SK-N-DZ (cell line): ENCODE measurements around the gene PHYHIPL.
A peak's percentile ranks its signal among the peaks of the same experiment; 100 is the strongest.
"Not testable (repeated sequence)": the region's sequence is repeated elsewhere in the genome, so short reads cannot be mapped to it uniquely, and the experiment has no call there.

Source experiments
- DNase-seq: peaks from one replicate; pipeline ENCODE4 v3.0.0-alpha.2; 2015; ENCODE audit warnings: low spot score

Gene PHYHIPL

DNA sequence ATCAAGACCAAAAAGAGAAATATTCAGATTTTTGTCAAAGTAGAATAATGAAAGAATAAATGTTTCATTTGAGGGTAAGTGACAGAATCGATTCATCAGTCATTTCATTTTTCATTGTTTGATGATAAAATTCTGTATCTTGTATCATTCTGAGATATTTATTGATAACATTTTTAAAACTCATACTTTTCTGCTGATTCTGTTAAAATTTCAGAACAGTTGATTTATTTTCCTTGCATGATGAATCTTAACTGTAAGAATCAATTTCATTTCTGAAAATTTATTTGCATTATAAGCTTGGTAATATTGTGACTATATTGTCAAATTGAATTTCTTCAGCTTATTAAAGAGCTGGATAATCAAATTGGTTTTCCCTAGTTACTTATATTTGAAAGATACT, 13.9 kb downstream of the PHYHIPL start:
- no peak for DNase-seq

DNA sequence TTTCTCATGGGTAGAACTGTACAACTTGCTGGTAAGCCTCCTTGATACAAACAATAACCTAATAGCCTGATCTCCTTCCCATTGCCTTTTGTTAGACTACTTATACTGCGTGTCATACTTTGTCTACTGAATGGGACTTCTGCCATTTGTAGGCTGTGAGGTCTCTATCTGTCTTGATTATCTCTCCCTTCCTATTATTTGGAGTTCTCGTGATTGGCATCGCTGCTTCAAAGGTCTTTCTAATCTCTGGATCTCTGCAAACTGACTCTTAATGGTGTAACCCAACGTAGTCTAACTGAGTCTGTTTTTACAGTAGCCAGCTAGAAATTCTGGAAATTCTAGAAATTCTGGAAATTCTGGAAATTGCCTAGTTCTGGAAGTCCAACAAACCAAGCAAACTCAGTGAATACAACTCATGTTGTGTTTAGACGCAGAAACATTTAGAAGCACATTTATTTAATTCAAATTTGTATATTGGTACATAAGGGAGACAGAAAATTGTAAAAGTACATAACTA, 29.8 kb downstream of the PHYHIPL start:
- DNase-seq = no peak

DNA sequence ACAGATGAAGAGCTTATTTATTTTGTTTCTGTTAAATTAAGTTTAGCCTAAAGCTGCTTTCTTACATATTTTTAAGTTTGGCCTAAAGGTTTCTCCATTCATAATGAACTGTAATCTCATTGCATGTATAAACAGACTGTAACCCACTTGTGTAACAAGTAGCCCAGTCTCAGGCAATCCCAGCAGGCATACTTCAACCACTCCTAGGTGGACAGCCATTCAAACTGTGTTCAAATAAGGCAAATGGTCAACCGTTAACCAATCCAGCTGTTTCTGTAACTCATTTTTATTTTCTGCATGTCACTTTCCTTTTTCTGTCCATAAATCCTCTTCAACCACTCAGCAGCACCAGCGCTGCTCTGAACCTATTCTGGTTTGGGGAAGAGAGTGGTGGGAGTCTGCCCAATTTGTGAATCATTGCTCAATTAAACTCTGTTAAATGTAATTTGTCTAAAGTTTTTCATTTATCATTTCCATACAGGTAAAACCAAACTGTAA, 35.9 kb downstream of the PHYHIPL start:
- DNase-seq = no peak

DNA sequence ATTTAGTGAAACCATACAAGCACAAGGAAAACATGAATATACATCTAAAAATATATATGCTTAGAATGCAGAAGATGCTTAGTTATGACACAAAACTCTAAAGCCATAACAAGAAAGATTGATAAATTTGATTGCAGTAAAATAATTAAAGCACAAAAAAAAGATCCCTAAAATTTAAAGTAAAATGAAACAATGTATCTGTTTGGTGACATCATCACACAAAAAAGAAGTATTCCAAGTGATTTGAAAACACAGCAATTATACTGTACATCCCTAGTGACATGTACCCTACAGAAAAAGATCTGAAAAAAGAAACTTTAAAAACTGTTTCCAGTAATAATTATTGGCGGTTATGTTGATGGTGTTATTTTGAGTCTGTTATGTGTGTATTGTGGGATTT, 37.7 kb downstream of the PHYHIPL start:
- DNase-seq = no peak

DNA sequence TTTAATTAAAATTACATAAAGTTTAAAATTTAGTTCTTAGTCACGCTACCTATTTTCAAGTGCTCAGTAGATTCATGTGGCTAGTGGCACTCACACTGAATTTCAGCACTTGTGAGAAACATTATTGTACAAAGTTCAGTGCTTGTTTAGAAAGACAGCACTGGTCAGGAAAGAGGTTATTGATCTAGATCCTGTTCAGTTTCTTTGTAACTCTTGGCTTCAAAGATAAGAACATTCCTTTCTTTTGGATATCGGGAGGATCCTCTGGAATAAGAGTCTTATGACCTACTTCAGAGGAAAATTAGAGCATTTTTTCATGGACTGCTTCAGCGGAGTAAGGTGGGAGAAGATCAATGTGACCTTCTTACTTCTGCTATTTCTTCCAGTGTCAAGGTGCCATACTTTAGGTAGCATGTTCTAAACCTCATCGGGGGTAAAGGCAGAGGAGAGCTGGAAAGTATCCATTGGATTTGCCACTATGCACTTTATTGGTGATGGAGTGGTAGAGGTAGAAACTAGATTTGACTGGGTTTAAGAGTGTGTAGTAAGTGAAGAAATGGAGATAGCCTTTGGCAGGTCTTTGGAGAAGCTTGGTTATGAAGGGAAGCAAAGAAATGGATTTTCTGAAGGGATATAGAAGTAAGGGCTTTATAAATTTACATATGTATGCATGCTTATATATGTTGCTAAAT, 39.9 kb downstream of the PHYHIPL start:
- DNase-seq = no peak

DNA sequence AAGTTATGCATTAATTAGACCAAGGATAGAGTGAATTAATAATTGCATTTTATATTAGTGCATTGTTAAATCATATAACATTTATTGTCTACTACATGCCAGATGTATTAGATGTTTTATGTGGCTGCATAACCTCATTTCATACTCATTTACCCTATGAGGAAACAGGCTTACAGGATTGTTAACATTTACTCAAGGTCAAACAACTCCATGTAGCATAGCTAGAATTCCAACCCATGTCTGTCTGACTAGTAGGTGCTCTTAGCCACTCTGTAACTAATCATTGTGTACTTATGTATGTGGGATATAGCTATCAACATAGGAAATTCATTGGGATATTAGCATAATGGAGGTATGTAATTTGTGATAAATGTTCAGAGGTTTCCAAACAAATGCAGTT, 46.3 kb downstream of the PHYHIPL start:
- DNase-seq = no peak

DNA sequence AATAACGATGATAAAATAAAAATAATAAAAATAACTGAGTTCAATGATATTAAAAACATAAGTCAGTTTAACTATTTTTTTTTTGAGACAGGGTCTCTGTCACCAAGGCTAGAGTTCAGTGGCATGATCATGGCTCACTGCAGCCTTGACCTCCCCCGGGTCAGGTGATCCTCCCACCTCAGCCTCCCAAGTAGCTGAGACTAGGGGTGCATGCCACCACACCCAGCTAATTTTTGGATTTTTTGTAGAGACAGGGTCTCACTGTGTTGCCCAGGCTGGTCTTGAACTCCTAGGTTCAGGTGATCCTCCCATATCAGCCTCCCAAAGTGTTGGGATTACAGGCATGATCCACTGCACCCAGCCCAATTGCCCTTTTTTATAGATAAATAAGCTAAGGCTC, 47.2 kb downstream of the PHYHIPL start:
- not testable (repeated sequence) for DNase-seq

DNA sequence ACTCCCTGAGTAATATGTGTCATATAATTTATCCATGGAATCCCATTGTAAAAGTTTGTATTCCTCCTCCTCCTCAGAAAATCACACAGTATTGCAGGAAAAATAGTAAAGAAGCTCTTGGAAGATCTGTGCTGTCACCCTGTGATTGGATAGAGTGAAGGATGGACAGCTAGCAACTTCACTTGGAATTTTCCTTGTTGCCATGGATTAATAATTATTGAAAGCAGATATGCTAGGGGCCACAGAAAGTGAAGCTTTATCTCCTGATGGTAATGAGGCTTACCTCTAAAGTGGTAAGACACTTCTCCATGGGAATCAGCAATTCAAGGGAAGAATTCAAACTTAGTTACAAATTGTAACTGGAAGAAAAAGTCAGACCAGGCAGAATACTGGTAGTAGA, 48.8 kb downstream of the PHYHIPL start:
- DNase-seq = no peak

DNA sequence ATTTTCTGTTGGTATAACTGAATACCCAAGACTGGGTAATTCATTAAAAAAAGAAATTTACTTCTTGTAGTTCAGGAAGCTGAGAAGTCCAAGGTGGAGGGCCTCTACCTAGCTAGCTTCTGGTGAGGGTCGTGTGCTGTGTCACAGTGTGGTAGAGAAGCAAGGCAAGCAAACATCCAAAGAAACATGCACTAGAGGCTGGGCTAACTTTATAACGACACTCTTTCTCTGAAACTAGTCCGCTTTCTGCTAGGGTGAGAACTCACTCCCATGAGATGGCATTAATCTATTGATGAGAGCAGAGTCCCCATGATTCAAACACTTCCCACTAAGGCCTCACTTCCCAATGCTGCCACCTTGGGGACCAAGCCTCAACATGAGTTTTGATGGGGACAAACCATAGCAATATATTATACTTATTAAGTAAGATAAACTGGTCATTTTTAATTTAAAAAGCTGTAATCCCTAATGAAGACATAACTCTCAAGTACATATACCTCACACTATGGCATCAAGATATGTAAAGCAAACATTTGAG, 50.8 kb downstream of the PHYHIPL start:
- DNase-seq = no peak

DNA sequence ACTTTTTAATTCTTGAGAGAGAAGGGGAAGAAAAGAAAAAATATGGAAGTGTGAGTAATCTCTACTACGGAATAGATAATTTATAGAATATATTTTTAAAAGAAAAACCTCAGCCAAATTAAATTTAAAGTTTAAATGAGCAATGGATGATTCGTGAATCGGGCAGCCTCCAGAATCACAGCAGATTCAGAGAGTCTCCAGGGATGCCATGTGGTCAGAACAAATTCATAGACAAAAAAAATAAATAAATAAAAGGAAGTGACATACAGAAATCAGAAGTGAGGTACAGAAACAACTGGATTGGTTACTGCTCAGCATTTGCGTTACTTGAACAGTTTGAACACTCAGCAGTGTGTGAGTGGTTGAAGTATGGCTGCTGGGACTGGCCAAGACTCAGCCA, 53.0 kb downstream of the PHYHIPL start:
- no peak for DNase-seq

DNA sequence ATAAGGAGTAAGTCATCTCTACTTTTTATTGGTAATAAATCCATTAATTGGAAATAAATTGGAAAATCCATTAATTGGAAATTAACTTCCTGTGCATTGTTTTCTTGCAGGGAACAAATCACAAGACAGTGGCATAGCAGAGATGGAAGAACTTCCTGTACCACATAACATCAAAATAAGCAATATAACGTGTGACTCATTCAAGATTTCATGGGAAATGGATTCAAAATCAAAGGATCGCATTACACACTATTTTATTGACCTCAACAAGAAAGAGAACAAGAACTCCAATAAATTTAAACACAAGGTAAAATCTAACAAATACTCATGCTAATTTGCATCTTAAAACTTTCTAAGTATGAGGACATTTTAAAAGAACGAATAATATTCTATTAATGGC, 57.8 kb downstream of the PHYHIPL start:
- no peak for DNase-seq

DNA sequence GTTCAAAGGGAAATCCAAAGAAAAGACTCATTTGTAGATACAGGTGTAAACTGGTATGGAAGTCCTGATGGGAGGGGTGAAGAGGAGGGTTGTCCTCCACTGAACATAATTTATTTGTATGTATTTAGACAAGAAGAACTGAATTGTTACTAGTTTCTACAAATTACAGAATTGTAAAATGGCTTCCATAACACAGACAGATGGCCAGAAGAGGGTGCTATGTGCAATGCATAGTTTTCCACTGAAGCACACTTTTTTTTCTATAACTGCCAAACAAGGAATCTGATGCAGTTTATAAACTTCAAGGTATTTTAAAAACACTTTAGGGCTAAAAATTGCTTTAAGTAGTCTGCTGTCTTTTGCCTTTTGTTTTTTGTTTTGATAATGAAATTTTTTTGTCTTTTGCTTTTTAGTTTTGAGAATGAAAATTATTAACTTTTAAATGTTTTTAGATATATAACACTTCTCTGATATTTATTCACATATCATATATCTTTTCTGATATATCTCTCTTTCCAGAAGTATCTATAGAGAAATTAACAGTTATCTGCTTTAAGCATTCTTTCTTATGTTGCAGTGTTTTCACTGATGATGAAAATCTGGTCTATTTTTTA, 58.5 kb downstream of the PHYHIPL start:
- DNase-seq = peak; percentile 23

DNA sequence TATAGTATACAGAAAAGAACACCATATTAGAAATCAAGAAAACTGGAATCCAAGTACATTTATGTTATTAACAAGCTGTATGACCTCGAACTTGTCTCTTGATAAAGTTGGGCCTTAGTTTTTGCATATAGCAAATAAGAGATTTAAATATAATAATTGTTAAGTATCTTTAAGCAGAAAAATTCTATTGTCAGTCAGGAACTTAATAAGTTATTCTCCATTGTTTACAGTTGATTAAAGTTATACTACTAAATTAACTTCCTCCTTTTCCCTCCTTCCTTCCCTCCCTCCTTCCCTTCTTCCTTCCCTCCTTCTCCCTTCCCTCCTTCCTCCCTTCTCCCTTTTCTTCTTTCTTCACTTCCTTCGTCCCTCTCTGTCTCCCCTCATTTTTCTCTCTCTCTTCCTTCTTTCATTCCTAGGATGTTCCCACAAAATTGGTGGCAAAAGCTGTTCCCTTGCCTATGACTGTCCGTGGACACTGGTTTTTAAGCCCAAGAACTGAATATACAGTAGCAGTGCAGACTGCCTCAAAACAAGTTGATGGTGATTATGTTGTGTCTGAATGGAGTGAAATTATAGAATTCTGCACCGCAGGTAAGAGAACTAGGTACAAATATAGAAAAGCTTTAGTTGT, 59.7 kb downstream of the PHYHIPL start:
- DNase-seq = no peak

DNA sequence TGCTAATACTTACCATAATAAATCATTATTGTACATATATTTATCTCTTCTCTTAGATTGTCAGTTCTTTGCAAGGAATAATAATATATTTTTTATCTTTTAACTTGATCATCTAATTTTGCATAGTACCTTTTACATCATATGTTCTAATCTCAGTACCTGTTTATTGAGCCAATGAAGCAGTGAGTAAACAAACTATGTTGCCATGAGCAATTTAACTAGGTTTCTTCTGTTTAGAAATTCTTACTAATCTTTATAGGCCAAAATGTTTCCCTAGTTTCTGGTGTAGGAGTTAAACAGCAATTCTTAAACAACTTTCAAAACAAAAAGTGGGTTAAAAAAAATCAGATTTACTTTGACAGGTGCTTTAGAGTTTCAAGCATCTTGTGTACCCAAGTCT, 61.3 kb downstream of the PHYHIPL start:
- no peak for DNase-seq

DNA sequence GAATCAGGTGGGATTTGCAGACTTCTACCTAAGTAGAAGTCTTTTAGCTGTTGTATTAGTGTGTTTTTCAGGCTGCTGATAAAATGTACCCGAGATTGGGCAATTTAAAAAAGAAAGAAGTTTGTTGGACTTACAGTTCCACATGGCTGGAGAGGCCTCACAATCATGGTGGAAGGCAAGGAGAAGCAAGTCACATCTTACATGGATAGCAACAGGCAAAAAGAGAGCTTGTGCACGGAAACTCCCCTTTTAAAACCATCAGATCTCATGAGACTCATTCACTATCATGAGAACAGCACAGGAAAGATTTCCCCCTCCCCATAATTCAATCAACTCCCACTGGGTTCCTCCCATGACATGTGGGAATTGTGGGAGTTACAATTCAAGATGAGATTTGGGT, 62.7 kb downstream of the PHYHIPL start:
- not testable (repeated sequence) for DNase-seq

DNA sequence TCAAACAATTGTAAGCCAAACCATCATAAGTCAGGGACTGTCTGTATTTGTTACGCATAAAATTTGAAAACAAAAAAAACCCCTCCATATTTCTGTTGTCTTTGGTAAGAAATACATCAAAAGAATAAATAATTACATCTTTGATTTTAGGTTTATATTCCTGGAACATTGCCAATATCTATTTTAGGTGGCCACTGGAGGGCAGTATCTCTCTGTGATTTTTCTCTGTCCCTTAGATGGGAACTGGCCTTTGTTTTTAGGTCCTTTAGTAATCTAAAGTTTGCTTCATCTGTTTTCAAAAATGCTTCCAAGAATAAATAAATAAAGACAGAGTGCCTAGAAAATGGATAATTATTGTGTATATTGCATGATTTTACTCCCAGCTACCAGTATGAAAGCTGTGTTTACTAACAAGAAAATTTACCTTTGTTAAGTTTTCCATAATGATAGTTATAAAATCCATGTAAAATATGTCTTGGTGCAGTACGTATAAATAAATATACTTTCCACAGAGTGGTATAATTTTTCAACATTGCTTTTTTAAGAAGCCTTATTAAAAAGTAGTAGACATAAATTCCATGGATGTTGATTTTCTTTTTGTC, 64.2 kb downstream of the PHYHIPL start:
- DNase-seq = peak; percentile 47

DNA sequence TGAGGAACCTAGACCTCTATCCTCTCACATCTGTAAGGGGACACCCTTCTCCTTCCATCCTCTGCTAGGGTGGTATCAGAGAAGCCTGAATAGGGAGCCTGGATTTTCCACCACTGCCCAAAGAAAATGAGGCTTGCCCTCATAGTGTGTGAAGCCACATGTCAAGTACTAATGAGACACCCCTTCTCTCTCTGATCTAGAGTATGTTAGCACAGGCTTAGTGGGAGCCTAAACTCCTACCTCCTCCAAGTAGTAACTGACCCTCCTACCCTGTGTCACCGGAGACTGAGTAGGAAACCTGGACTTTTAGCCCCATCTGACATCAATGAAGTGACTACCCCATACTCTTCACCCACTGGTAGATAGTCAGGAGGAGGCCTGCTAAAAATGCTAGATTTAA, 65.6 kb downstream of the PHYHIPL start:
- DNase-seq = no peak

DNA sequence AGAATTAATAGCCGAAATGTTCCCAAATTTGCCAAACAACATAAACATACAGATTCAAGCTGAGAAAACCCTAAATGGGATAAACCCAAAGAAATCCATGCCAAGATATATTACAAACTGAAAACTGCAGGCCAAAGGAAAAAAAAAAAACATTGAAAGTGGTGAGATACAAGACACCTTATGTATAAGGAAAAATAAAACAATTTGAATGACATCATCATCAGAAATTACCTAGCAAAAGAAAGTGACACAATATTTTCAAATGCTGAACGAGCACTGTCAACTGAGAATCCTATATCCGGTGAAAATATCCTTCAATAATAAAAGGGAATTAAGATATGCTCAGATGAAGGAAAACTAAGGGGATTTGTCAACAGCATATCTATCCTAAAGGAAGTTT, 66.5 kb downstream of the PHYHIPL start:
- DNase-seq = no peak

DNA sequence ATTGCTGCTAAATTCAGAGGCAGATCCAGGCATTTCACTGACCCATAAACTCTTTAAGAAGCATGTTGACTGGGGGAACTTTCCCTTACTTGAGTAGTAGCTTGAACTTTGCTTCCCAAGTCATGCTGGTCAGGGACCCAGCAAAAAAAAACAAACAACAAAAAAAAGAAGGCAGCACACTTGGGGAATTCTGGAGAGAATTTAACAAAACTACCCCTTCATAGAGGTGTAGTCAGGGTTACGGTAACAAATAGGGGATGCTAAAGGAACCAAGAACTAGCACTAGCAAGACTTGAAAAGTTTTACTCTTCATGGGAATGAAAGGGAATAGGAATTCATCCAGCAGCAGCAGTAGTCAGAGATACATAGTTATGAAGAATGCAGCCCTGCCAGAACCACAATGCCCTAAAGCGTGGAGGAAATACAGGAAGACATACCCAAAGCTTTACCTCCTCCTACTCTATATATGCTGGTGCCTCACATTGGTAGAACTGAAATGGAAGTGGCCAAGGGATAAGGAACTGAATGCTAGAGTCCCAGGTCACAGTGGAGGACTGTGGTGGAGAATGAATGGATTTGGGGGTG, 67.3 kb downstream of the PHYHIPL start:
- DNase-seq = no peak

DNA sequence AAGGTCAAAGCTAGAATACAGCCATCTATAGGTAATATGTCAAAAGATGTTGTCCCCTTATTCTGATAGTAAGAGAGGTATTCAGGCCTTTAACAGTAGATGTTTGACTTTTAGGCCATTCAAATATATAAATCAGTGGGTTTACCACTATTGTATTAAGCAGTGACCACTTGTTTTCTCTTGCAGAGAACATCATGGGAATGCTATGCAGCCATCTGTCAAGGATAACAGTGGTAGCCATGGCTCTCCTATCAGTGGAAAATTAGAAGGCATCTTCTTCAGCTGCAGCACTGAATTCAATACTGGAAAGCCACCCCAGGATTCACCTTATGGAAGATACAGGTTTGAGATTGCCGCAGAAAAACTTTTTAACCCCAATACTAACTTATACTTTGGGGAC, 68.4 kb downstream of the PHYHIPL start:
- DNase-seq = no peak

DNA sequence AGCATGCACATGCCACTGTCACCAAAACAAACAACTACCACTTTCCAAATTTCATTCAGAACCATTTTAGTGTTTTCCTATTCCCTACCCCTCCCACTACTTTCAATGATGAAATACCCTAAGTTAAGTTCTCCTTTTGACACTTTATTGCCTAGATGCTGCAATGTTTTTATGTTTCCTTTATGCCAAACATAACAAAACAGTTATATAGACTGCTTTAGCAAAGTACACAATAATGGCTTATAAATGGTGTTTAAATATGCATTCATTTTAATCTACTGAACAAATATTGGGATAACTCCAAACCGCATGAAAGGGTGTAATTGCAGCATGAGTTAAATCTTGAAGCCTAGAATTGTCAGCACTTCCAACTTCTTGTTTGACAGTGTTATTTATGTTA, 69.2 kb downstream of the PHYHIPL start:
- no peak for DNase-seq

DNA sequence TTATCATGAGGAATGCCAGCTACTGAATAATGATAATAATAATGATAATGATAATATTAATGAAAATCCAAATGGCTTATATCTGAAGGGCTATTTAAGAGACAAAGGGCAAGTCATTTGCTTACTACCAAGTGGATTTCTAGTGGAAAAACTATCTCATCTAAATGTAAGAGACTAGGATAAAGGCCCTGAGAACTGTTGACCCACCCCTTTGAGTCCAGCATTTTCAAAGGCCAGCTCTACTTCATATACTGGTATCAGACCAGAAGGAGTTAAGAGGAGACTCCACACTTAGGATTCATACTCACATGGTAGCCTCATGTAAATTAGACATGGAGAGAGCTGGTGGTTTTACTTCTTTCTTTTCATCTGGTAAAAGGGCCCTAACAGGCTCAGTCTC, 76.0 kb downstream of the PHYHIPL start:
- DNase-seq = no peak
